Measurements from ENCODE around the gene DNAJB13.

DNAJB13 gene

DNA sequence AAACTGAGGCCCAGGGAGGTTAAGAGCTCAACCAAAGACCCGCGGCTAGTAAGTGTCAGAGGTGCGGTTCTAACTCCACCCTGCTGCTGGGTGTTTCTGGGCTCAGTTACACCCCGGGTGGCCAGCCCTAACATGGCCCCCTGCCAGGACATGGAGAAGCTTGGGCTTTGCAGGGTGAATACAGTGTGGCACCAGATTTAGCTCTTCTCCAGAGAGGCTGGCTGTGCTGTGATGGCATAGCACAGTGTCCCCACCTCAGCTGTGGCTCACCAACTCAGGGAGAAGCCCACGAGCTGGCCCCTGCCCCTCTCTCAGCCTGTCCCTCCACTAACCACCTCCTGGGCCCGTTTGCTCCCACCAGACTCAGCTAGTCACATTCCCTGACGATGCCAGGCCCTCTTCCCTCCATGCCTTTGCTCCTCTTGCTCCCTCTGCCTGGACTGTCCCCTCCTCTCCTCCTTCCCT, 51.0 kb downstream of the DNAJB13 start:
- DNase-seq = no peak

DNA sequence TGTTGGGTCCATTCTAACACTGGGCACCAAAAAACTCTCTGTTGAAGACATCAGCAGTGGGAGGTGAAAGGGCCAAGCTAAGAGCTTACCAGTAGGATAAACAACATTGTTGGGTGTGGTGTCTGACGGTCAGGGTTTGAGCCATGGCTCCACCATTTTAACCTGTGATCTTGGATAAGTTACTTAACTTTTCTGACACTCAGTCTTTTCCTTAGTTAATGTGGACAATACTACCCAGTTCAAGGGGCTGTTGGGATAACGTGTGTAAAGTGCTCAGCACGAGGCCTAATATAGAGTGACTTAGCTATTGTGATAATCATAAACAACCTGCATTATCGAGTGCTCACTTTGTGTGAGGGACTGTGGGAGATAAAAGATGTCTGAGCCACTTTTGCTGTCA, 52.0 kb downstream of the DNAJB13 start:
- DNase-seq = no peak

DNA sequence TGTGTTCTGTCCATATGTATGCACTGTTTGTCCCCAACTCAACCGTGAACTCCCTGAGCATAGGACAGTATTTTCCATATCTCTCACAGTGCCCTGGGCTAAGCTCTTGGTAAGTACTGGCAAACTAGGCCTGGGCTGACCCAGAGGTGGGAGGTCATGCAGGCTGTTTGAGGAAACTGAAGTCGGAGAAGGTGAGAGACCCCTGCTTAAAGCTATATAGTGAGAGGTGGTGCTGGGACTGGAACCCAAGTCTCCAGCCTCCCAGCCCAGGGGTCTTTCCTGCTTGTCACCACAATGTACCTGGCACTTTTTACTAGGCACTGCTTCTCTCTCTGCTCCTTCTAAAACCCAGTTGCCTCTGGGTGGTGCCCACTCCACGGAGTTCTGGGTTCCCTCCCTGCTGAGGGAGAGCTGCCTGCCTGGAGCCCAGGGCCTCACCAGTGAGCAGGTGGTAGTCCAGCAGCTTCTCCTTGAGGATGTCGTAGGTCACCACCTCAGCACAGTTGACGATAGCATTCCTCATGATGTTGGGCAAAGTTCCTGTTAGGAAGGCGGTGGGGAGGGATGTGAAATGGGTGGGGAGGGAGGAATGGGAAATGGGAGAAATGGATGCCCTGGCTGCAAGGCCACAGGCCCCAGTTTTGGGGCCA, 53.3 kb downstream of the DNAJB13 start:
- no peak for DNase-seq

DNA sequence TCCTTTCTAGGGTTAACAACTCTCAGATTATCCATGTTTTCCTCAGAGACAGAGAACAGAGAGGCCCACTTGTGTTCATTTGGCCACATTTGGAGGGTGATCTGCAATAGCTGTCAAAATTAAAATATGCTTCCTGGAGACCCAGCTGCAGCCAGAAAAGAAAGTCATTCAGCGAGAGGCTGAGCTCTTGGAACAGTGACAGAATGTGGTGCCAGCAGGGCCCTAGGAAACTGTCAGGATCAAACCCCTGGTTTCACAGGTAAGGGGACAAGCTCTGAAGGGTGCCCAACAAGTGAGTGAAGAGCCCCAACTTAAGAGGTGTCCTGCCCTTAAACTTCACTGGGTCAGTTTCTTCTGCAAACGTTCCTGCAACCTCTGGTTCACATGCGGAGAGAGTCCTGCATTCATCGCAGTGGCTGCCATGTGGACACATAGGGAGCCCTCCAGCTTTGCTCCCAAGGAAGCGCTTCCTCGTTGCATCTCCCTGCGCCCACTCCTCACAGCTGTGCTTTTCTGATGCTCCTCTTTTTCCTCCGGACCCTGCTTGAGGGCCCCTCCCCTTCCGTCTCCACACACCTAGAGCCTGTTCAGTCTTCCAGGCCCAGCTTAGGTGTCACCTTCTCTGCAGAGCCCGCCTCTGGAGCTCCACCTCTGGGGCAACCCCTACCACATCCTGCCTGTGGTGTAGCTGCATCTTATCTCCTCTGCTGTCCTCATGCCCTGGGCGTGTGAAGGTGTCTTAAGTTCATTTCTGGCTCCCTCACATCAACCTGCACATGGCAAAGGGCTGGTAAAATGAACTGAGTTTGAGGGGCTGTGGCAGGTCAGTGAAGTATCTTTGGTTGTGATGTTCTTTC, 54.2 kb downstream of the DNAJB13 start:
- DNase-seq = peak; percentile 24

DNA sequence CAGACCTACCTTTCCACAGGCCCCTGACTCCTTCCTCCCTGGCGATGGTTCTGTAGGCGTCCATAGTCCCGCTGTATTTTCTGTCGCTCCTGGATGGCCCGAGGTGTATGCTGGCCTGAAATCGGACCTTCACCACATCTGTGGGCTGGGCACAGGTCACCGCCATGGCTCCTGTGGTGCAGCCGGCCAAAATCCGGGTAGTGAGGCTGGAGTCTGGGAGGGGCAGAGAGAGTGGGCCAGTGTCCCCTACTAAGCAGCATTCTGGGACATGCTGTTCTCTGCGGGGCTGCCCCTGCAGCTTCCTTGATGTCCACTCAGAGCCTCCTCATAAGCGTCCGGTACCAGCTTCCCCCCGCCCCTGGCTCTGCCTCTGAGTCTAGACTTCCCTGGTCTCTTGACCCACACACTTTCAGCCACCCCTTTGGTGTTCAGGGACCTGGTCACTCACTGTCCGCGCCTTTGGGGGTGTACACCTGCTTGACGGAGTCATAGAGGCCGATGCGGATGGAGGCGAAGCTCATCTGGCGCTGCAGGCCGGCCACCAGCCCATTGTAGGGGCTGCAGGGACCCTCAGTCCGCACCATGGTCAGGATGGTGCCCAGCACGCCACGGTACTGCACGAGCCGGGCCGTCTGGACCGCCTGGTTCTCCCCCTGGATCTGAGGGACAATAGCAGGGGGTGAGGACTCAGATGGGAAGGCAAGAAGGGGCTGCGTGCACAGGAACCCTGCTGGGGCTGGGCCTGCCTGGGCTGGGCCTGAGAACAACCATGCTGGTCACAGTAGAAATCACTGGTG, 55.1 kb downstream of the DNAJB13 start:
- no peak for DNase-seq

DNA sequence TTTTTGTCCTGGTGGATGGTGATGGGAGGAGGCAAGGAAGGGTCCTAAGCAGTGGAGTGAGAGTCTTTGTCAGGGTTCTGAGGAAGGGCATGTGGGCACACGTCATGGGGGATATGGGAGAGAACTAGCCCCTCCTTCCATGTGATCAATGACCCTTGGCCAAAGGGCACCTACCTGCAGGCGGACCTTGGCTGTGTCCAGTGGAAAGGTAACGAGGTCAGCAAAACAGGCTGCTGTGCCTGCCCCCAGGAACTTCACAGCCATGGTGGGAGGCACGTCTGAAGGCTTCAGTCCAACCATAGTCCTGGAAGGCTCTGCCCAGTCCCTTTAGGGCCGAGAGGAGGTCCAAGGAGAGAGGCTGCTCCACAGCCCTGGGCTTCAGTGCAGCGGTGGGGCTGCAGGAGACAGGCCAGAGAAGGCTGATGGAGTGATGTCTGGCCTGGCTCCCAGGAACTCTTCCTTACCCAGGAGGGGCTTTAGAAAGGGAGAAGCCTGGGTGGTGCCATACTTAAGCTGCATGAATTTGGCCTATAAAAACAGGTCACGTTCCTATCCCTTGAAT, 56.0 kb downstream of the DNAJB13 start:
- DNase-seq = no peak

DNA sequence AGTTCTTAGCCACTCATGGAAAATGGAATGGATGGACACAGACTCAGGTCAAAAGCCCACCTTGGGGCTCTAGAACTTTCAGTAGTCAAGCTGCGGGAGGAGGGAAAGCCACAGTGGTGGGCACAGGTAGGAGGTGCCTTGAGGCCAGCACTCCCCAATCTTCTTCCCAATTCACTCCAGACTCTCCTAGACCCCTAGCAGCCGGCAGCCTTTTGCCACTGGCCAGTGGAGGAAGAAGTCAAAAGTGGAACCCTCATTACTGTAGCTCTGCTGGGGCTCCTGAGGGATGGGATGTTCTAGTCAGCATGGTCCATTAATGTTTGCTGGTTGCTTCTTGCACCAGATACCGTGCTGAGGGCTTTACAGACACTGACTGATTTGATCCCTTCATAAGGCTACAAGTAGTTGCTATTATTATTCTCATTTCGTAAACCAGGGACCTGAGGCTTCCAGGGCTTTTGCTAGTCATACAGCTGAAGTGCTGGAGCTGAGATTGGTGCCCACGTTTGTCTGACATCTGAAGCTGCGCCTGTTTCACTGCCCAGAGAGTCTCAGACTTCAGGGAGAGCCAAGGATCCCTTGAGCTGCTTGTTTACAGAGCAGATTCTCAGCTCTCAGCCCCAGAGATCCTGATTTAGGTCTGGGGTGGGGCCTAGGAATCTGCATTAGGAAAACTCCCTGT, 57.0 kb downstream of the DNAJB13 start:
- no peak for DNase-seq

DNA sequence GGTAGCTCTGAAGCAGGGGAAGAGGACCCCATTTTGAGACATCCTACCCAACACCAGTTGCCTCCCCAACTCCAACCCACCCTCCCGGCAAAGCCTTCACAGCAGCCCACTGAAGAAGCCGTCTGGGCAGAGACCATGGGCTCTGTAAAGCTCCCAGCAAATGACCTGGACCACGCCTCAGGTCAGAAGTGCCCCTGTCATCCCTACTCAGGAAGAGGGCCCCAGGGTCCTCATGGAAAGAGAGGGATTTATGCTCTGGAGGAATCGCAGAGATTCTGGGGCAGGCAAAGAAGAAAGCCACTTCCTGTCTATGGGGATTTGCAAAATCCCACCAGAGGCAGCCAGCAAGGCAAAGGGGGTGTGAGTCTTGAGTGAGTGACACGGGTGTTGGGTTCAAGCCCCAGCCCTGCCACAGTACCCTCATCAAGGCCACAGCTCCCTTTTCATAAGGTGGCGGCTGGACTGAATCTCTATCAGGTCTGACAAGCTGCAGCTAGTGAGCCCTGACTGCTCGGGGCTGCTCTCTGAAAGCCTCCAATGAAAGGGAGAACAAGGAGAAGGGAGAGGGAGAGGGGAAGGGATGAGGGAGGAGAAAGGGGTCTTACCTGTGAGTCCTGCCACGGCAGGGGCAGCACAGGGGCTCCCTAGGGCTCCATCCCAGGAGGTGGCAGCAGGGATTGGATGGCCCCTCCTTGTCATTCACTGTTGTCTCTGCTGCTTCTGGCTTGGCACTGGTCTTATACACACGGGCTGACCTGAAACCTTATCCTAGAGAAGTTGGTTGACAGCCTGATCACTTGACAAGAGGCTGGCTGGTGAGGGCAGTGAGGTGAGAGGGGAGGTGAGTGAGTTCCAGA, 57.8 kb downstream of the DNAJB13 start, which contains the start of gene UCP3:
TSS of gene UCP3 (minus strand) at position 713 of the 857 bp plus-strand sequence. CDS start 2,043 bp downstream, outside the sequence.
- peak; percentile 67 for DNase-seq

DNA sequence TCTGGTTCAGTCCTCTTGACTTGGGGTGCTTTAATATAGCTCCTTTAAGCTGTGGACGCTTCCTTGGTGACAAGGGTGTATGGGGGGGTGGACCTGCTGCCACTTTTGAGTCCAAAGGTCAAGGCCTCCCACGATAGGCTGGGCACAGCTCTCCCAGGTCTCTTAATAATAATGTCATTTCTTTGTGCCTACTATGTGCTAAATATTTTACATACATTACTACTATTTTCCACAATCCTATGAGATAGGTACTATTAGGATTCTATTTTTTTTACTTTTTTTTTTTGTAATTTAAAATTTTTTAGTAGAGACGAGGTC, 58.4 kb downstream of the DNAJB13 start:
- DNase-seq = no peak

DNA sequence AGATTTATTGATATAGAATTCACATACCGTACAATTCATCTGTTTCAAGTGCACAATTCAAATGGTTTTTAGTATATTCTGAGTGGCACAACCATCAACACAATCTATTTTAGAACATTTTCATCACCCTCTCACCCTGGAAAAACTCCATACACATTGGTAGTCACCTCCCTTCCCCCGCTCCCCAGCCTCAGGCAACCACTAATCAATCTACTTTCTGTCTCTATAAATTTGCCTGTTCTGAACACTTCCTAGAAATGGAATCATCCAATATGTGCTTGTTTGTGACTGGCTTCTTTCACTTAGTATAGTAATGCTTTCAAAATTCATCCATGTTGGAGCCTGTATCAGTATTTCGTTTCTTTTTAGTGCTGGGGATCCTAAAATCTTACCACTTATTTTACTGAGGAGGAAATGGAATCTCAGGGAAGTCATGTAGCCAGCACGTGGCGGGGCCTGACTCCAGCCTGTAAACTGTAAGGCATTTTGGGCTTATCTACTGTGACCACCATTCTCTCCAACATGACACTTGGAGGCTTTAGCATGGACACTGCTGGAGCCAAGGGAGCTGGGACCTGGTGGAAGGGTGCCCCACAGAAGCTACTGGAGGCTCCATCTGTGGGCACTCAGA, 59.0 kb downstream of the DNAJB13 start:
- DNase-seq = no peak

DNA sequence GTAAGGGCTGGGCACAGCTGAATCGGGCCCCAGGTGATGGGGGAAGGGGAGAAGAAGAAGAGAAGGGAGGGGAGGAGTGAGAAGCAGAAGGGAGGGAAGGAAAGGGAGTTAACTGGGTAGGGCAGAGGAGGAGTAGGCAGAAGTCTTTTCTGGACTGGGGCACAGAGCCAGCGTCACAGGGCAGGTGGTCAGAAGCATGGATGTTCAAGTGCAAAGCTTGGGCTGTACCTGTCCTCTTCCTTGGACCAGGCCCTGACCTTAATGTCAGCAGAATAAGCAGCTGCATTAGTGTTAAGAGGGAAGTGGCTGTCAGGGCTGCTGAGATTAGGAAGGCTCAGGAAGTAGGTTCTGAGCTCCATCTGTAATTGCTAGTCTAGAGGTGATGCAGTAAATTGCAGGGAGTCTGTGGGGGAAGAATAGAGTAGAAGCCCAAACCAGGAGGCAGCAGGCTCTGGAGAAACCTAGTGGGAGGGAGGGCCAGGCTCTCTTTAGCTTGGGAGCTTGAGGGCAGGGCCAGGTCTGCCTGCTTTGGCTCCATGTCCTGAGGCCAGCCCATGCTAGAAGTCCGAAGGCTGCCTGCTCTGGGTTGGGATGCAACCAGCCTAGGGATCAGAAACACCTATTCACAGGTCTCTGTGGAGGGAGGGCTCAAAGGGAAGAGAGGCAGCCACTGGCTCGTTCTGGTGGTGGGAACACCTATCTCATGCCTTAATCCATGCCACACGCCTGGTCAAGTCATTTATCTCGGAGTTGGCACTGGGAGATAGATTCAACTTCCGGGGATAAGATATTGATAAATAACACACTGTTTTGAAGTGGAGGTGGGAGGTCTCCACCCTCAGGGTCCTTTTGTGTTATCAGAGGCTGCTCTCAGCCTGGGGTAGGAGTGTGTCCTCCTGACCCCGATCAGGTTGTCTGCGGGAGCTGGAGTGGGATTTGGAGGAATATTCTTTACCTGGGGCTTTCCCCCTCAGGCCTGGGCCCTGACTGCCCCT, 59.8 kb downstream of the DNAJB13 start:
- peak; percentile 43 for DNase-seq

DNA sequence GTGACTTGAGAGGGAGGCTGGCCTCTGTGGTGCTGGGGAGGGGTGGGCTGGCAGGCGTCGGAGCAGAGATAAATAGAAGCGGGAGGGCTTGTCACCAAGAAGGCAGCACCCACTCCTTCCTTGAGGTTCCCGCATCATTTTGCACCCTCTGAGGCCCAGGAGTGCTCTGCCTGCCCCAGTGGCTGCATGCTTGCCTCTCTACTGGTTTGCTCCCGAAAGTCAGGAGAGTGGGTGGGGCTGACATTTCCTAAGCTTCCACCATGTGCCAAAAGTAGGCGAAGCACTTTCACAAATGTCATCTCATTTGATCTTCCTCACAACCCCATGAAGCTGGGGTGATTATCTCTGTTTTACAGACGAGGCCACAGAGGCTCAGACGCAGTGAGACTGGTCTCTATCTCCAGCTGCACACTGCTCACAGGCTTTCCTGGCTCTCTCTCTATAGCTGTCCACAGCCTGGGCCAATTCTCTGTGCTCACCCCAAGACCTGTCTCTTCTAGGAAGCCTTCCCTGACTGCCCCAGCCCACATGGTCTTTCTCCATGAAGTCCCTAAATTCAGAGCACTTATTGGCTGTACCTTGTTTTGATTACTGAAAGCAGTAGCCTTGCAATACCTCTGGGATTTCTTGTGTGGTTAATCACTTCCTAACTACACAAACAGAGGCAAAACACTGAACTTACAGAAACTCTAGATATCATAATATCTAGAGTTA, 60.7 kb downstream of the DNAJB13 start:
- no peak for DNase-seq

DNA sequence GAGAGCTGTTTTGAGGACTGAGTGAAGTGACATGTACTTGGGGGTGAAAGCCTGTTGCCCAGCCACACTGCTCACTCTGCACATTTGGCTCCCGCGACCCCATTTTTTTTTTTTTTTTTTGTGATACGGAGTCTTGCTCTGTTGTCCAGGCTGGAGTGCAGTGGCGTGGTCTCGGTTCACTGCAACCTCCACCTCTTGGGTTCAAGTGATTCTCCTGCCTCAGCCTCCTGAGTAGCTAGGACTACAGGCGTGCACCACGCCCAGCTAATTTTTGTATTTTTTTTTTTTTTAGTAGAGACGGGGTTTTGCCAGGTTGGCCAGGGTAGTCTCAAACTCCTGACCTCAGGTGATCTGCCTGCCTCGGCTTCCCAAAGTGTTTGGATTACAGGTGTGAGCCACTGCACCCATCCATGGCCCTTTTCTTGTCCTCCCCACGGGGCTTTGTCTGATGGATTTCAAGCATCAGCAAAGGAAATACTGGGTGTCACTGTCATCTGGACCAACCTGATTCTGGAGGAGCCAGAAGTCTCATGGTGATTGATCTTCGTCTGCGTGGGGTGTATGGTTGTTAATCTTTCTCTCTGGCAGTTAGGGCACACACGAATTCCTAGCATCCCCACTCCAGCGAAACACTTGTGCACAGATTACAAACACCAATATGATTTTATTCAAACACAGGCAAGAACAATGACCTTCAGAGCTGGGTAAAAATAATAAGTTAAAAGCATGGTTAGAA, 61.4 kb downstream of the DNAJB13 start:
- DNase-seq = no peak

DNA sequence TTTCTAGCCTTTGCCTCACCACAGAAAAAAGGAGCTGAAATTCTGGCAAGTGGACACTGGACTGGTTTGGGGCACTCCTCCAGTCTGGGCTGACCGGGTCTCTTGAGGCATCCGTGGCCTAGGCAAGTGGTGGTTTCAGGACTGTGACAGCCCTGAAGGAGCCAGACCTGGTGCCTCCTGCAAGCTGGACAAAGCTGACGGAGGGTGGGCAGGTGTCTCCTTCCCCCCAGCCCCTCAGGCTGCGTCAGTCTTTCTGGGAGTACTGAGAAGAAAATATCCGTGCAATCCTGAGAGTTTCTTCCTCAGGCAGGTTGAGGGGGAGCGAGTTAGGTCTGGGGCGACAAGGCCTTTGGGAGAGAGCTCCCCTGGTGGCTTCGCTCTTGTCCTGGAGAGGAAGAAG, 62.3 kb downstream of the DNAJB13 start:
- no peak for DNase-seq

DNA sequence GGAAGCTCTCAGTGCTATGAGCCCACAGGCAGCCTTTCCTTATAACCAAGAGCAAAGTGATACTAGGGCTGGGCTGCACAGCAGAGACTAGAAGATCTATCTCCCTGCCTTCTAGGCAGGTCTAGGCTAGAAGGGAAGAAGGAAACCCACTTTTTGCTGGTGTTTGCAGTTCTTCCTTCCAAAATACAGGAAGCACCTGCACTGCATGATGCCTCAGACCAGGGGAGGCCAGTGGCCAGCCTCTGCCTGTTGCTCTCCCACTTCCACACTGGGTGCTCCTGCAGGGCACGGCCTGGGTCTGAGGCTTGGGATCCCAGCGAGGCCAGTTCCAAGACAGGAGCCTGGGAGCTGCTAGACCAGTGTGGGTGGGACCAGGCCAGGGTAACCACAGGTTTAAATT, 64.1 kb downstream of the DNAJB13 start:
- no peak for DNase-seq

DNA sequence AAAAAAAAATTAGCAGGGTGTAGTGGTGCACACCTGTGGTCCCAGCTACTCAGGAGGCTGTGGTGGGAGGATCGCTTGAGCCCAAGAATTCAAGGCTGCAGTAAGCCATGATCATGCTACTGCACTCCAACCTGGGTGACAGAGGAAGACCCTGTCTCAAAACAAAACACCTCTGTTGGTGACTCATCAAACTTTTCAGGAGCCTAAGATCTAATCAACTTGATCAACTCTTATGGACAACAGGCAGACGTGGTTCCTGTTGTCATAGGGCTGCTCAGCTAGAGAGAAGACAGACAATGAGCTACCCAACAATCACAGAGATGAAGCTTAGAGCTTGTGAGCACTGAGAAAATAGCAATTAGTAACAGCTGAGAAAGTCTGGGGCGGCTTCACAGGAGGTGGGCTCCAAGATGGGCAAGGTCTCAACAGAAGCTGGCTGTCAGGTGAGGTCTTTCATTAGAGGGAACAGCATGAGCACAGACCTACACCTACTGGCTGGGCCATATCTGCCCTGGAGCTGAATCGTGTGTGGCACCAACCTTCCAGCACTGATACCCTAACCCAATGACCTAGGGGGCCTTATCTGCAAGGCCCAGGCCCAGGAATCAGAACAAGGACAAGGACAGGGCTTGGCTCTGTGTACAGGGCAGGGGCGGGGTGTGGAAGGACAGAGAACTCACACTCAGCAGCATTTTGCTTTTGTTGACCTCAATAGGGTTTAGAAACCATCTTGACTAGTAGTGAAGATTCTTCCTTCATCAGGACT, 65.3 kb downstream of the DNAJB13 start:
- no peak for DNase-seq

DNA sequence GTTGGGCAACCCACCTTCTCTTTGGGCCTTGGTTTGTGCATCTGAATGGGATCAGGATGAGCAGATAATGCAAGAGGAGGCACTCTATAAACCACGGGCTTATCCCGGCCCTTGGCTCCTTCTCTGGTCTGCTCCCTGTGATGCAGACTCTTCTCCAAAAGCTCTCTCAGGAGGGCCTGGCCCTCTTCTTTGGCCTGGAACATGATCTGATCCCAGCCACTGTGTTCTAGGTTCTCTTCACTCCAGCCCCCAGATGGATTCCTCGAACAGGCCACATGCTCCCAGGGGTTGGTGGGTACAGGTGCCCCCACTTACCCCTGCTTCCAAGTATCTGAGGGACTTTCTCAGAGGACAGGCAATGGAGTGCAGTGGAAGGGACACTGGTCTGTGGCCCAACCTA, 66.8 kb downstream of the DNAJB13 start:
- DNase-seq = no peak
